Neural cell (in vitro differentiated cells): ENCODE data around the gene DNER.

Source experiments
- CTCF ChIP-seq: fragments of 450-650 bp; IDR thresholded peaks from 2 replicates; pipeline ENCODE4 v1.5.1; 2014; ENCODE audit warnings: antibody characterized with exemption, mild to moderate bottlenecking, moderate library complexity; ENCODE audit not compliant: poor library complexity, severe bottlenecking
- EZH2 ChIP-seq: fragments of 200-600, 300-800 bp; shearing (Covaris generic), sonication (generic); IDR thresholded peaks from 2 replicates; pipeline ENCODE4 v1.6.1; 2014; ENCODE audit warnings: antibody characterized with exemption, low read length, borderline replicate concordance, mild to moderate bottlenecking; ENCODE audit not compliant: insufficient read depth, poor library complexity, severe bottlenecking
- MXI1 ChIP-seq: fragments of 450-650 bp; conservative IDR thresholded peaks from 2 replicates; pipeline ENCODE4 v1.6.1; 2014; ENCODE audit warnings: antibody characterized with exemption, mild to moderate bottlenecking; ENCODE audit not compliant: poor library complexity, severe bottlenecking
- POLR2AphosphoS5 ChIP-seq: IDR thresholded peaks from 2 replicates; pipeline ENCODE4 v1.6.1; 2012
- RAD21 ChIP-seq: fragments of 450-650 bp; conservative IDR thresholded peaks from 2 replicates; pipeline ENCODE4 v1.6.1; 2014; ENCODE audit warnings: antibody characterized with exemption, mild to moderate bottlenecking, moderate library complexity
- REST ChIP-seq: IDR thresholded peaks from 2 replicates; pipeline ENCODE4 v1.6.1; 2012; ENCODE audit warnings: borderline replicate concordance

GRCh38 chr2:229488232-229488631 lies 226.1 kb downstream of the DNER start:
- no peak for TF ChIP-seq CTCF
- no peak for TF ChIP-seq RAD21
- no peak for TF ChIP-seq POLR2AphosphoS5
- TF ChIP-seq MXI1: no peak
- TF ChIP-seq REST: no peak
- no peak for TF ChIP-seq EZH2
